Prostate gland (tissue), 2 donors: ENCODE measurements around the gene ZMYND11.

Experiments
- CTCF ChIP-seq, 4 experiments: fragments of 200-600 bp in 2 of 4; fragments of 450-650 bp in 2 of 4; sonication (generic) in 2 of 4; IDR thresholded peaks; 1 replicate in 3 of 4; 2 replicates in 1 of 4; pipeline ENCODE4 v1.5.1; 2016 to 2019; ENCODE audit warnings: antibody characterized with exemption in 4 of 4, mild to moderate bottlenecking in 2 of 4, moderate library complexity in 2 of 4
- POLR2AphosphoS5 ChIP-seq: sonication (generic); formaldehyde crosslinking; IDR thresholded peaks from one replicate; pipeline ENCODE4 v1.6.1; 2017; ENCODE audit warnings: antibody characterized with exemption

DNA sequence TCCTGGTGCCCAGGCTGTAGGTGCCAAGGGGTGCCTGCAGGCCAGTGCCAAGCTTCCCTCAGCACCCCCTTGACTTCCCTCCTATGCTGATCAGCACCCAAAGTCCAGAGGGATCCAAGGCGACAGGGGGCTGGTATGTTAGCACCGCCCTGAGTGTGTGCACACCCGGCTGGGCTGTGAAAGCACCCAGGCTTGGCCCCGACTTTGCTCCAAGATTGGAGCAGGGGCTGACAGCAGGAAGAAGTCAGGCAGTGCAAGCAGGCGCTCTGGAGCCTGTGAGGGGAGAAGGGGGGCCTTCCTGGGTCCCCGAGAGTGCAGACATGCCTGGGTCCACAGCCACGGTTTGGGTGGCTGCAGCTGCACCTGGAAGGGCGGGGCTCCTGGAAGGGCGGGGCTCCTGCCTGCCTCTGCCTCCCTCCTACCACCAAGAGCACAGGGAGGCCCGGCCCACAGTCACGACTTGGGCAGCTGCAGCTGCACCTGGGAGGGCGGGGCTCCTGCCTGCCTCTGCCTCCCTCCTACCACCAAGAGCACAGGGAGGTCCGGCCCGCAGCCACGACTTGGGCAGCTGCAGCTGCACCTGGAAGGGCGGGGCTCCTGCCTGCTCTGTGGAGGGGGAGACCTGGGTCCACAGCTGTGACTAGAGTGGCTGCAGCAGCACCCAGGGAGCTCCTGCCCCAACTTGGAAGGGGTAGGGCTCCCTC lies 30.2 kb upstream of the ZMYND11 start:
- no peak for TF ChIP-seq CTCF (IDR thresholded peaks at IDR 0.05)
- no peak for TF ChIP-seq POLR2AphosphoS5
